NCI-H128 (cell line): ENCODE measurements around the gene CRYGC.

Experiments
- DNase-seq: peaks from one replicate; lab custom pipeline; 2025; ENCODE audit not compliant: unreplicated experiment; lab: John Stamatoyannopoulos, UW

CRYGC gene

GRCh38 chr2:208129744-208130711 is at the start of gene CRYGC:
Gene CRYGC, minus strand, starts transcription at chr2:208129828. Its CDS starts 36 bp downstream, at chr2:208129792.
- DNase-seq = no peak

GRCh38 chr2:208179028-208179609 is 49.5 kb upstream of the CRYGC start:
- no peak for DNase-seq

GRCh38 chr2:208175840-208176153 is 46.2 kb upstream of the CRYGC start:
- DNase-seq = no peak

- peak; percentile 23 for DNase-seq
Measured at GRCh38 chr2:208175069-208175839, 45.6 kb upstream of the CRYGC start.

- DNase-seq = no peak
Measured at GRCh38 chr2:208174144-208174543, 44.5 kb upstream of the CRYGC start.

- DNase-seq = no peak
Measured at GRCh38 chr2:208172125-208172524, 42.5 kb upstream of the CRYGC start.

GRCh38 chr2:208164951-208165755 is 35.5 kb upstream of the CRYGC start:
- no peak for DNase-seq

- DNase-seq = no peak
Measured at GRCh38 chr2:208163489-208163888, 33.9 kb upstream of the CRYGC start, which contains the start of gene CRYGA. Gene CRYGA, minus strand, starts transcription at chr2:208163589. Its CDS starts 33 bp downstream, at chr2:208163556.

GRCh38 chr2:208156439-208156838 is 26.8 kb upstream of the CRYGC start:
- no peak for DNase-seq

GRCh38 chr2:208153156-208153555 is 23.5 kb upstream of the CRYGC start:
- no peak for DNase-seq

- no peak for DNase-seq
Measured at GRCh38 chr2:208150956-208151355, 21.3 kb upstream of the CRYGC start.

- DNase-seq = no peak
Measured at GRCh38 chr2:208150094-208150493, 20.5 kb upstream of the CRYGC start.

GRCh38 chr2:208148803-208149202 is 19.2 kb upstream of the CRYGC start:
- no peak for DNase-seq

GRCh38 chr2:208147759-208148158 is 18.1 kb upstream of the CRYGC start:
- DNase-seq = no peak

GRCh38 chr2:208147008-208147407 is 17.4 kb upstream of the CRYGC start:
- no peak for DNase-seq

GRCh38 chr2:208146006-208146405 is 16.4 kb upstream of the CRYGC start, which contains the start of gene CRYGB:
Gene CRYGB, minus strand, starts transcription at chr2:208146158. Its CDS starts 38 bp downstream, at chr2:208146120.
- no peak for DNase-seq

- no peak for DNase-seq
Measured at GRCh38 chr2:208142925-208143799, 13.5 kb upstream of the CRYGC start.

- DNase-seq = peak; percentile 76
Measured at GRCh38 chr2:208142240-208142924, 12.8 kb upstream of the CRYGC start.

GRCh38 chr2:208139447-208139846 is 9.8 kb upstream of the CRYGC start:
- no peak for DNase-seq
